H9 (cell line): ENCODE results near the gene HMCN1. TPM values are rescaled to one million over a fixed set of nuclear protein-coding genes. Genes with fewer than 3 reads are reported as not detected.

ENCODE experiments used
- DNase-seq: peaks from one replicate; pipeline ENCODE4 v3.0.0-alpha.2; 2017
- H2AFZ ChIP-seq: one replicate; pipeline ENCODE4 v1.6.1; 2013; ENCODE audit warnings: mild to moderate bottlenecking, low read length, control low read depth, moderate library complexity
- H2AK5ac ChIP-seq: 2 replicates; pipeline ENCODE4 v1.6.1; 2013; ENCODE audit warnings: low read length, control low read depth, mixed read lengths; ENCODE audit not compliant: insufficient read length
- H2BK120ac ChIP-seq: one replicate; pipeline ENCODE4 v1.6.1; 2013; ENCODE audit warnings: low read depth, mild to moderate bottlenecking, low read length, control low read depth, inconsistent platforms; ENCODE audit not compliant: poor library complexity, severe bottlenecking
- H2BK12ac ChIP-seq: 2 replicates; pipeline ENCODE4 v1.6.1; 2013; ENCODE audit warnings: low read length, control low read depth, mixed read lengths, low read depth; ENCODE audit not compliant: insufficient read length
- H2BK15ac ChIP-seq: 2 replicates; pipeline ENCODE4 v1.6.1; 2013; ENCODE audit warnings: low read depth, low read length, control low read depth
- H2BK20ac ChIP-seq: one replicate; pipeline ENCODE4 v1.6.1; 2013; ENCODE audit warnings: low read depth, mild to moderate bottlenecking, low read length, control low read depth, inconsistent platforms; ENCODE audit not compliant: poor library complexity, severe bottlenecking
- H2BK5ac ChIP-seq: 2 replicates; pipeline ENCODE4 v1.6.1; 2013; ENCODE audit warnings: low read length, control low read depth, mixed read lengths; ENCODE audit not compliant: insufficient read length
- H3K14ac ChIP-seq: 2 replicates; pipeline ENCODE4 v1.6.1; 2013; ENCODE audit warnings: low read length, control low read depth; ENCODE audit not compliant: insufficient read depth
- H3K18ac ChIP-seq: 2 replicates; pipeline ENCODE4 v1.6.1; 2013; ENCODE audit warnings: low read depth, mild to moderate bottlenecking, mixed read lengths, low read length, control low read depth; ENCODE audit not compliant: insufficient read length
- H3K23ac ChIP-seq: 2 replicates; pipeline ENCODE4 v1.6.1; 2013; ENCODE audit warnings: low read length, control low read depth, mixed read lengths, low read depth; ENCODE audit not compliant: insufficient read length
- H3K23me2 ChIP-seq: 2 replicates; pipeline ENCODE4 v1.6.1; 2013; ENCODE audit warnings: low read depth, mild to moderate bottlenecking, mixed read lengths, low read length, control low read depth; ENCODE audit not compliant: insufficient read length, poor library complexity, severe bottlenecking
- H3K27ac ChIP-seq: 2 replicates; pipeline ENCODE4 v1.5.1; 2013; ENCODE audit warnings: low read length, control low read depth, mixed read lengths, low read depth; ENCODE audit not compliant: insufficient read length
- H3K27me3 ChIP-seq: 2 replicates; pipeline ENCODE4 v1.6.1; 2013; ENCODE audit warnings: low read length, control low read depth, inconsistent platforms; ENCODE audit not compliant: insufficient read depth
- H3K4ac ChIP-seq: 2 replicates; pipeline ENCODE4 v1.6.1; 2013; ENCODE audit warnings: low read depth, mild to moderate bottlenecking, control low read depth, inconsistent platforms, low read length, moderate library complexity
- H3K4me1 ChIP-seq: 2 replicates; pipeline ENCODE4 v1.6.1; 2013; ENCODE audit warnings: low read length, control low read depth, inconsistent platforms; ENCODE audit not compliant: insufficient read depth
- H3K4me2 ChIP-seq: 2 replicates; pipeline ENCODE4 v1.6.1; 2013; ENCODE audit warnings: low read length, control low read depth, mixed read lengths; ENCODE audit not compliant: insufficient read length, insufficient read depth
- H3K56ac ChIP-seq: 2 replicates; pipeline ENCODE4 v1.6.1; 2013; ENCODE audit warnings: low read depth, mild to moderate bottlenecking, mixed read lengths, low read length, control low read depth; ENCODE audit not compliant: insufficient read length
- H3K79me1 ChIP-seq: 2 replicates; pipeline ENCODE4 v1.6.1; 2013; ENCODE audit warnings: low read depth, mild to moderate bottlenecking, moderate library complexity, low read length, control low read depth, inconsistent platforms; ENCODE audit not compliant: insufficient read depth, poor library complexity, severe bottlenecking
- H3K79me2 ChIP-seq: 2 replicates; pipeline ENCODE4 v1.6.1; 2013; ENCODE audit warnings: low read length, control low read depth, inconsistent platforms; ENCODE audit not compliant: insufficient read depth
- H3K9ac ChIP-seq: 2 replicates; pipeline ENCODE4 v1.6.1; 2013; ENCODE audit warnings: low read length, control low read depth, mixed read lengths; ENCODE audit not compliant: insufficient read length; ENCODE audit errors: extremely low read depth
- H3K9me3 ChIP-seq: one replicate; pipeline ENCODE4 v1.6.1; 2013; ENCODE audit warnings: low read depth, low read length, inconsistent platforms; ENCODE audit not compliant: control insufficient read depth
- H3T11ph ChIP-seq: one replicate; pipeline ENCODE4 v1.6.1; 2013; ENCODE audit warnings: mild to moderate bottlenecking, low read length, control low read depth, inconsistent platforms
- H4K20me1 ChIP-seq: one replicate; pipeline ENCODE4 v1.6.1; 2013; ENCODE audit not compliant: control insufficient read depth, insufficient read length, insufficient read depth
- H4K5ac ChIP-seq: 2 replicates; pipeline ENCODE4 v1.6.1; 2013; ENCODE audit warnings: low read depth, mild to moderate bottlenecking, mixed read lengths, low read length, control low read depth; ENCODE audit not compliant: insufficient read length
- H4K8ac ChIP-seq: replicated peaks from 2 replicates; pipeline ENCODE4 v1.6.1; 2013; ENCODE audit warnings: low read length, control low read depth, mixed read lengths, low read depth; ENCODE audit not compliant: insufficient read length
- H4K91ac ChIP-seq: 2 replicates; pipeline ENCODE4 v1.6.1; 2013; ENCODE audit warnings: low read depth, mild to moderate bottlenecking, moderate library complexity, mixed read lengths, low read length, control low read depth; ENCODE audit not compliant: insufficient read length
- H3K27ac Mint-ChIP-seq, 3 experiments: 2 replicates in 2 of 3; 3 replicates in 1 of 3; pipeline ENCODE4 v1.8.0; 2020 to 2021; ENCODE audit warnings: mixed read lengths in 3 of 3, mild to moderate bottlenecking in 1 of 3, moderate library complexity in 1 of 3
- H3K27me3 Mint-ChIP-seq: 2 replicates; pipeline ENCODE4 v1.8.0; 2021; ENCODE audit warnings: low read depth, mild to moderate bottlenecking, moderate library complexity, mixed read lengths
- H3K36me3 Mint-ChIP-seq, 3 experiments: 2 replicates in 2 of 3; 3 replicates in 1 of 3; pipeline ENCODE4 v1.8.0; 2020 to 2021; ENCODE audit warnings: low read depth in 3 of 3, mixed read lengths in 3 of 3; ENCODE audit not compliant: insufficient read depth in 1 of 3
- H3K4me1 Mint-ChIP-seq, 2 experiments: 2 replicates each; pipeline ENCODE4 v1.8.0; 2020; ENCODE audit warnings: mixed read lengths in 2 of 2
- H3K4me3 Mint-ChIP-seq, 2 experiments: 2 replicates in 1 of 2; 3 replicates in 1 of 2; pipeline ENCODE4 v1.8.0; 2020 to 2021; ENCODE audit warnings: mild to moderate bottlenecking in 2 of 2, mixed read lengths in 2 of 2, moderate library complexity in 1 of 2
- H3K9me3 Mint-ChIP-seq, 2 experiments: 2 replicates in 1 of 2; 3 replicates in 1 of 2; pipeline ENCODE4 v1.8.0; 2020; ENCODE audit warnings: mild to moderate bottlenecking in 2 of 2, mixed read lengths in 2 of 2, moderate library complexity in 1 of 2
- total RNA-seq: library from RNA; stranded (reverse); gene quantifications from 2 replicates; pipeline ENCODE4 v1.2.1, GENCODE V29; 2021
- TF ChIP-seq, protein P1 (sequence below): fragments of 200-600 bp; sonication (generic); conservative IDR thresholded peaks from 3 replicates; pipeline ENCODE4 v1.8.0; 2021; ENCODE audit warnings: antibody characterized with exemption, mild to moderate bottlenecking

Gene HMCN1
- total RNA-seq, 1 experiment from 2014 or later, result 3.3 TPM

DNA sequence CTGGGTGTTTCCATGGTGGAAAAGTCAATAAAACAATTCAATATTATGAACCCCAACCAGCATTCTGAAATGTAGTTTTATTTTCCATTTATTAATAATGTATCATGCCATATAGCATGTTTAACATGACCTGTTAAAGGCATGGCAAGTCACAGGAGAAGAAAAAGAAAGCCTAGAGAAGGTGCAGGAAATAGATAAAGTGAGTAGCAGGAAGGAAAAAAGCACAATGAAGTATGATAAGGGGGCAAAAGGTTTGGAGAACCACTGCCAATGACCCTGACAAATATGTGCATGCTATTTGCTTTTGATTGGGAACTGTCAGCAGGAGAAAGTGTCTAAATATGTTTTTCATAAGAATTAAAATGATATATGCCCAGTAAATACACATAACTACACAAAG lies 85.6 kb downstream of the HMCN1 start:
- Mint-ChIP-seq H3K36me3 (no peaks in the 10 kb centered on the region), H3K4me3 (no peak overlapping the region), H3K27me3 (no peaks in the 10 kb centered on the region), H3K4me1 (no peaks in the 10 kb centered on the region), H3K9me3 (no peaks in the 10 kb centered on the region), H3K27ac (no peak overlapping the region; a peak in 1 of 7 replicates)
- Histone ChIP-seq H3K27ac (no peak overlapping the region), H2BK5ac (no peak overlapping the region), H3K79me2 (no peaks in the 10 kb centered on the region), H2BK15ac (no peak overlapping the region), H4K8ac (no peak overlapping the region), H3K4me2 (no peak overlapping the region), H4K5ac (no peak overlapping the region), H4K20me1 (no peaks in the 10 kb centered on the region), H3K23ac (no peak overlapping the region), H3K23me2 (no peaks in the 10 kb centered on the region), H3K79me1 (no peaks in the 10 kb centered on the region), H3K18ac (no peak overlapping the region), H3K9me3 (no peaks in the 10 kb centered on the region), H3K56ac (no peak overlapping the region), H2AFZ (no peak overlapping the region), H3K4me1 (no peaks in the 10 kb centered on the region), H3K27me3 (no peaks in the 10 kb centered on the region), H3K14ac (no peak overlapping the region), H2BK12ac (no peak overlapping the region), H4K91ac (no peak overlapping the region), H2BK20ac (no peak overlapping the region), H3T11ph (peak overlapping the region; percentile 53), H2AK5ac (no peak overlapping the region), H3K9ac (no peak overlapping the region), H2BK120ac (no peak overlapping the region), H3K4ac (no peak overlapping the region)
- DNase-seq, result no peak
- TF ChIP-seq, protein P1, sequence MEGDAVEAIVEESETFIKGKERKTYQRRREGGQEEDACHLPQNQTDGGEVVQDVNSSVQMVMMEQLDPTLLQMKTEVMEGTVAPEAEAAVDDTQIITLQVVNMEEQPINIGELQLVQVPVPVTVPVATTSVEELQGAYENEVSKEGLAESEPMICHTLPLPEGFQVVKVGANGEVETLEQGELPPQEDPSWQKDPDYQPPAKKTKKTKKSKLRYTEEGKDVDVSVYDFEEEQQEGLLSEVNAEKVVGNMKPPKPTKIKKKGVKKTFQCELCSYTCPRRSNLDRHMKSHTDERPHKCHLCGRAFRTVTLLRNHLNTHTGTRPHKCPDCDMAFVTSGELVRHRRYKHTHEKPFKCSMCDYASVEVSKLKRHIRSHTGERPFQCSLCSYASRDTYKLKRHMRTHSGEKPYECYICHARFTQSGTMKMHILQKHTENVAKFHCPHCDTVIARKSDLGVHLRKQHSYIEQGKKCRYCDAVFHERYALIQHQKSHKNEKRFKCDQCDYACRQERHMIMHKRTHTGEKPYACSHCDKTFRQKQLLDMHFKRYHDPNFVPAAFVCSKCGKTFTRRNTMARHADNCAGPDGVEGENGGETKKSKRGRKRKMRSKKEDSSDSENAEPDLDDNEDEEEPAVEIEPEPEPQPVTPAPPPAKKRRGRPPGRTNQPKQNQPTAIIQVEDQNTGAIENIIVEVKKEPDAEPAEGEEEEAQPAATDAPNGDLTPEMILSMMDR, result no peak
